NCI-H2081 (cell line): Measurements from ENCODE around the gene SETBP1.

Experiments used
- DNase-seq, 2 experiments: peaks; one replicate each; lab custom pipeline; 2025; lab: John Stamatoyannopoulos, UW

SETBP1 gene

DNA sequence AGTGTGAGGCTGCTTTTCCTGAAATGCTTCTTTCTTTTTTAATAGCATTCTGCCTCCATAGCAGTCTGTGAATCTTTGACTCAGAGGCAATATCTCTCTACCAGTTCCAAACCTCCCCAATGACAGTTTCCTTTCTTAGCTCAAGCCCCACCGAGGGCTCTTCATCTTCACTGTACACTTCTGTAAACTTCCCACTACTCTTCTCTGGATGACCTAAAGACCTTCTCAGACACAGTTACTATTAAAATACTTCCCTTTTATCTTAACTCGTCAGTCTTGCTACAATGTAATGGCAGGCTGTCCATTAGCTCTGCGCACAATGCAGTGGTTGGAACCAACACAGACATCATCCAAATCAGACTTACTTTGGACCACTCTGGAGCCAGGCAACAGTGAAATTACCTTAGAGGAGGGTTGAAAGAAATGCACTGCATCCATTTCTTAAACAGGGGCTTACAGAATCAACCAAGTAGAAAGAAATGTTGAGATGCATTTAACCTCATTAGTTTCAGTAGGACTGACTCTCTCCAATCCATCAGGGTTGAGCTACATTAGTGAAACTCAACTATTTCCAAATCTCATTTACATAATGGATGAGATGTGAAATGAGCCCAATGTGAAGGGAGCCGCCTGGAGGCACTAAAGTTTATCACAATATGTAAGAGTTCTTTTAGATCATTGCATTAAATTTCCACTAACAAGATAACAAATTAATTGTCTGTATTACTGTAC, 343.8 kb downstream of the SETBP1 start:
- DNase-seq, result no peak

DNA sequence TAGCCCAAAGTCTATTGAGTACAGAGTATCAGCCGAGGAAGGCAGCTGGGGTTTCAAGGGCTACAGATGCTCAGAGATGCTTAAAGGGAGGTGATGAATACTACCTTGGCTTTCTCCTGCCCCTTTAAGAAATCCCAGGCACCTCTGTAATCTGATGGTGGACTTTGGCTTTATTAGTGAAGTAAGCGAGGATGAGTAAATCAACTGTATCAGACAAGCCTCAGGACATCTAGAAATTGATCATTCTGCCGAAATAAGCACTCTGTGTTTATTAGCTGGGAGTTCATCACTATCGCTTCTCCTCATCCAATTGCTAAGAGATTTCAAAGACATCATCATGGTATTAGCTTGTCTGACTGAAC, 344.4 kb downstream of the SETBP1 start:
- DNase-seq, result no peak

DNA sequence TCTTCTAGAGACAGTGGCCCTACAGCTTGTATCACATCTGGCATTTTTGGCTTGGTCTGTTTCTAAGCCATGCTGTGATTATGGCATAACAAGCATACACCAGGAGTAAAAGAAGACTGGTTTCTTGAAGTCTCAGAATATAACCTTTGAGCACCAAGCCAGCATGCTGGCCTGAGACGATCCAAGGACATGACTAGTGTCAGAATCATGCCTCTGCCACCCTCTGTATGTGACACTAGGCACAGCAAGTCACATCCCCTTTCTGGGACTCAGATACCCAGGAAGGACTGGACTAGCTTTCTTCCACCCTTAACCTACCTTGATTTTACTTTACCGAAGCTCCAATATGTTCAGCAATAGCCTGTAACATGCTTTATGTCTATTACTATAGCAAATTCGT, 345.5 kb downstream of the SETBP1 start:
- DNase-seq, result no peak

DNA sequence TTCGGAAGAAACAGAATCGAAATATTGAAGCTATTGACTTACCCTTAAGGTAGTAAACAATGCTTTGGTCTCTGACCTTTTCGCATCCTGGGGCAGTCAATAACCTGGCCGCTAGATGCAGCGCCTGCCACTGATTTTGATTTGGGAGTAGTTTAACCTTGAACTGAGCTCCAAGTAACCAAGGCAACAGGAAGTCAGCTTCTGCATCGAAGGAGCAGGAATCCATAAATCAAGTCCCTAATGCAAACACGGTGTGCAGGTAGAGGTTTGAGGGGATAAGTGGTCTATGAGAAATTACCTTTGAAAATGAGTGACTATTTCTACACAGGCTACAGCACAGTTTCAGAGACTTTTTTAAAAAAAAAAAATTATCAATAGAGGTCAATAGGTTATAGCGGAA, 353.5 kb downstream of the SETBP1 start:
- no peak for DNase-seq

DNA sequence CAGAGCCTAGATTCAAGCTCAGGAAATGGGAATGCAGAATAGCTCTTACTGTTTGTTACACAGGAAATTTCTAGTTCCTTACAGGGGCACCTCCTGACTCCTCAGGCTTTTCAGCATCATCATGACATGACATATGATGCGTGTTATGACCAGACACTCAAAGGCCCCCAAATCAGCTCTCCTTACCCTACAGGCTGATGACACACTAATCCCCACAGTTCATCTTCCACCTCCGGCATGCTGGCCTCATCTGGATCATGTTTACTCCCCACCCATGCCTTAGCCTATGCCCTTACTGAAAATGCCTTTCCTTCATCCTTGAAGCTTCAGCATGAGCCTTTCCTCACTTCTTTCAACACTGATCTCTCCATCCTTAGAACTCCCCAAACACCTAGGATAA, 356.9 kb downstream of the SETBP1 start:
- DNase-seq, result no peak

DNA sequence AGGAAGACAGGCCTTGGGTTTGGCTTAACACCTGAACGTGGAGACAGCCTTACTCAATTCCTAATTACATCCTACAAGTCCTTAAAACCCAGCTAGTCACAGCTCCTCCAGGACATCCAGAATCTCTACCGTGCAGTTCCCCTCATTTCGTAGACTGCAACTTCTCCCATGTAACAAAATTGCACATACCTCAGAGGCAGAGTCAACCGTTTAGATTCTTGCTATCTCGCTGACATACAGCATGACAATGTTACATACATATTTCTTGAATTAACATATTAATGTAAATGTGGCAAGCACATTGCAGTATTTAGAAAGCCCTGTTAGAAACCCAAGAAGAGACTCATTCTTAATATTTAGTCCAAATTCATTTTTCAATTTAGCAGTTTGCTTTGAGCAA, 358.7 kb downstream of the SETBP1 start:
- no peak for DNase-seq

DNA sequence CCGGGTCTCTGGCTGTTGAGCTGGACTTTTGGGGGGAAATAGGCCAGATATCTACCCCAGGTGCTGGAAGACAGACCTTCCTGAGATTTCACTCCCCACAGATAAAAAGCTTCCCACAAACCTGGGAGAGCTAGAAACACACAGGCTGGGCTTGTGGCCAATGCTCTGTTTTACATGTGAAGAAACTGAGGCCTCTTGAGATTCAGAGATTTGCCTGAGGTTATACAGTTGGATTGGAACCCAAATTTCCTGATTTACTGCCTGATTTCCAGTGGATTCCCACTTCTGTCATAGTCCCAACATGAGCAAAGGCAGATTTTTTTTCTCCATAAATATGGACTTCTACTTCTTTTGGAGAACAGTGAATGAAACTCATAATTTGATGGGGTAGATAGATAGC, 360.2 kb downstream of the SETBP1 start:
- DNase-seq, result no peak

DNA sequence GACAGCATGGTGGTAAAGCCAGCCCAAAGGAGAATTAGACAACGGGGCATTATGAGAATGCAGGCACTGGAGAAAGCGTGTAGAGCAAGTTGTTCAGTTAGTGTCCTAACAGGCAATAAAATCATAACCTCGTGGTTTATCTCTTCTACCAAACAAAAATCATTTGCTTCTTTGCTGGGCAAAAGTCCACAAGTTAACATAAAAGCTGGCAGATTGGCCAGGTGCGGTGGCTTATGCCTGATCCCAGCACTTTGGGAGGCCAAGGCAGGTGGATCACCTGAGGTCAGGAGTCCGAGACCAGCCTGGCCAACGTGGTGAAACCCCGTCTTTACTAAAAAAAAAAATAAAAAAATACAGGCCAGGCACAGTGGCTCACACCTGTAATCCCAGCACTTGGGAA, 364.1 kb downstream of the SETBP1 start:
- DNase-seq, result no peak

DNA sequence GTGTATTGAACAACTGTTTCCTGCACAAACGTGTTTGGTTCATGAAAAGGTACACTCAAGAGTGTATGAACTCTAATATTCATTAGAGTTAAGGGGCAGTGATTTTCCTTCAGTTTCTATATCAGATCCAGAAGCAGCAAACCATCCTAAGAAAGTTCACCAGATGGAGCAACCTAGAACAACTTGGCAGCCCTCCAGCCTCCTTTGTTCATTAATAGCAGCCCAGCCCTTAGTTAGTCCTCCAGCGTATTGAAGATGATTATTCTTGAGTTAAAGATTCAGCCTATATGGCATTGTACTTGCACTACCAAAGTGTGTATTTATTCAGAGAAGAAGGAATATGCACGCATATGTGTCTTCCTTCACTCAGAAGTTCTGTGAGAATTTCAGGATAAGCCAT, 365.5 kb downstream of the SETBP1 start:
- DNase-seq, result no peak

DNA sequence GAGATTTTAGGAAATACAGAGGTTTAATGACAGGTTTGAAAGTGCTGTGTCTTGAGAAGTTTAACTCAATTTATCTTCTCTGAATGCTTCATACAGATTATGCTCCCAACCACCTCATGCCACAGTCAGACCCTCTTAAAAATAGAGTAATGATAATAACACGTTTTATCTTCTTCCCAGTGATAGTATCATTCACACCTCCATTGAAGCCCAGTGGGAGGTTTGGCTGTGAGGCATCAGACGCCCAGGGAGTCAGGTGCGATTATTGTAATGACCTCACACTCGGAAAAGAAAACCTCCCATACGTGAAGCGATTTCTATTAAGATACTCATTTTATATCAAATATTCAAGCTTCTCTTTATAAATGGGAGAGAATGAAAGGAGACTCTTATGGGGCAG, 366.3 kb downstream of the SETBP1 start:
- DNase-seq, result no peak

DNA sequence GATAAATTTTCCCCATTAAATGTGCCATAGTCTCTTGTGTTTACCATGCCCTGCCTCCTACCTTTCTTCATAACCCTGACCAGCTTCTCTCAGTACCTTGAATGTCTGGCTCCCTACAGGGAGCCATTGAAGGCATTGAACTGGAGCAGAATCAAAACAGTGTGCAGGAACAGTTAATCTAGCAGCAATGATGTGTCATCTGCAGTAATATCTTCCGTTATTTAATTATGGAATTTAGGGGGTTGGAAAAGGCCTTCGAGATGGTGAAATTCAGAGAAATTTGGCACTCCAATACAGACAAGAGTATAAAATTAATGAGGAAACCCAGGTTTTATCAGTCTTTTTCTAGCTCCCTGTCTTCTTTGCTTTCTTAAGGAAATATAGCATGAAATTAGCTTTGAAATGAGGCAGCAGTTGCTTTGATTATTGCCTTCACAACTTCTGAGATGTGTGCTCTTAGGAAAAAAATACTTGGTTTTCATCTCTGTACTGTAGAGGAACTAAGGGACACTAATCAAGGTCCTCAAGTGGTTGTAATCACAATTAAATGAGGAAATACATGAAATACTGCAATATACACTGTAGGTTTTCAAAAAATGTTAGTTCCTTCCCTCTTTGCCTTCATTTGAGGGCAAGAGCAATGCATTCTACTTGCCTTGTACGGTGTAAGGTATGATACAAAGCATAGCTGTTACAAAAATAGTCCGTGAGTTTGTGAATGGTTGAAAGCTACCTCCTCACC, 369.1 kb downstream of the SETBP1 start:
- DNase-seq, result no peak

DNA sequence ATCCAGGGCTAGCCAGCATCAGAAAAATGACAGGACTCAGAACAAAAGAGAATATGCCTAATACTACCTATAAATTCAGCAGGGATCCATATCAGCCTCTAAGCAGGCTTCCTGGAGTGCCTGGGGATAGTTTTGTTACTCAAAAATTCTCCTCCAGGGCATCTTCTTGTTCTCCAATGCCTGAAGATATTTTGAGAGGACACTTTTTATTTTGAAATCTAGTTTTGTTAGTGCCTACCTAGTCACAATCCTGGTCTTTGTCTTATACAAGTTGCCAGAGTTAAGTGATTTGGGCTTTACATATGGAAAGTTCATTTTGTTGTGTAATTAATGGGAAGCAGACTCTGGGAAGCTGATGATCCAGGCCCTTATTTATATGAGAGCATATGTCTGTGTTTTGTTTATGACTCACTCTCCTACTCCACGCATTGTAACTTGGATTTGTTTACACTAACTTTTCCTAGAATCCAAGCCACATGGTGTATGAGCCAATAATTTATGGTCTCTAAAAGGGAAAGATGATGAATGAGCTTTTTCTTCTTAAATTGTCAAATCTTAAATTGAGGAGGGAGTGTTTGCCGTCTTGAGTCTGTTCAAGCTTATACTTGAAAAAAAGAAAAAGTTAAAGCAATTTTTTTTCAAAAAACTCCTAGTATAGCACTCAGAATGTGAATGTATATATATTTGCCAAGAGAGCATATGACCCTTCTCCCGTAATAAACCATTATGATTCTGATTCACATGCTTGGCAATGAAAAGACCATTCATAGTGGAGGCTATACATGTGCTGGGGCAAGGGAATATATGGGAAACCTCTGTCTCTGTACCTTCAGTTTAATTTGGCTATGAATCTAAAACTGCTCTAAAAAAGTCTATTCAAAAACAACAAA, 370.3 kb downstream of the SETBP1 start:
- no peak for DNase-seq

DNA sequence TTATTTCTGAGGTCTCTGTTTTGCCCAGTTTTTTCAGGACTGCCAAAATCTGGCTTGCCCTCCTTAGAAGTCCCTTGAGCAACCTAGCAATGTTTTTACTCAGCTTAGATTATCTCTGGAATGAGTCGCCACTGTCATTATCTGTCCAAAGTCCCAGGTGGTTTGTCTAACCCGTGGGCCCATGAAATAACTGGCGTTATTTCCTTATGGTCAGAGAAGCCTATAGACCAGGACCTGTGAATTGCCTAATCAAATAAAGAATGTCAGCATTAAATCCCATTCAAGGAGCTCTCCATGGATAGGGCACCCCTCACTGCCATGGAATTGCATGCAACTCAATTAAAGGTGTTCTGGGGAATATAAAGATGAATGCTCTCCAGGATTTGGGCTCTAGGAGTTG, 373.9 kb downstream of the SETBP1 start:
- DNase-seq, result no peak

DNA sequence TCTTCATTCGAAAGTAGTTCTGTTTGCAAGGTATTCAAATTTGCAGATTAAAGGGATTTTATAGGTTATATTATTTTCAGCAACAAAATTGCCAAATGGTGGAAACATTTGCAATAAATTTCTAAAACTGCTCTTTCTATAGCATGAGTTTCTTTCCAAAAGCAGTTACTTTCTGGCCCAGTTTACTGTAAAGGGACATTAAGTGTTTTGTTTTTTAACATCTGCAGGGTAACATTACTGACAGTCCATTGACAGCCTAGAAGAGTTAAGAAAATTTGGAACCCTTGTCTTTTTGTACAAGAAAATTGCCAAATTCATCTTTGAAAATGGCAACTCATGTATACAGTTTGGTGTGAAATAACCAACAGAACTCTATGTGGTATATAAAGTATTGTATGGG, 375.1 kb downstream of the SETBP1 start:
- DNase-seq, result no peak

DNA sequence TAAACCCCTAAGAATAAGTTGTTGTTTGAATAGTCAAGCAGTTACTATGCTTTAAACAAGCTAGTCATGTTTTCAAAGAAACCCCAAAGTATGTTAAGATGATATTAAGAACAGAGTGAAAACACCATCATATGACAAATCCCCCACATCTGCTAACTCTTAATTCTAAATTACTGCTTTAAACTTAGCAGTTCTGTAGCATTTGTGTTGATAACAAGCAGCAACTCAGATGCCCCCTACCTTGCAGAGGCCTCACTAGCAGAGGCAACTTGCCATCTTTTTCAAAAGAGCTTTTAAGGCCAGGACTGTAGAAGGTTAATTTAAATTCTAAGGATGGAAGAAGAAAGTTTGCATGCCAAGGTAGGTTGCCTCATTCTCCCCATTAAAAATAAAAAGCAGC, 376.2 kb downstream of the SETBP1 start:
- no peak for DNase-seq

DNA sequence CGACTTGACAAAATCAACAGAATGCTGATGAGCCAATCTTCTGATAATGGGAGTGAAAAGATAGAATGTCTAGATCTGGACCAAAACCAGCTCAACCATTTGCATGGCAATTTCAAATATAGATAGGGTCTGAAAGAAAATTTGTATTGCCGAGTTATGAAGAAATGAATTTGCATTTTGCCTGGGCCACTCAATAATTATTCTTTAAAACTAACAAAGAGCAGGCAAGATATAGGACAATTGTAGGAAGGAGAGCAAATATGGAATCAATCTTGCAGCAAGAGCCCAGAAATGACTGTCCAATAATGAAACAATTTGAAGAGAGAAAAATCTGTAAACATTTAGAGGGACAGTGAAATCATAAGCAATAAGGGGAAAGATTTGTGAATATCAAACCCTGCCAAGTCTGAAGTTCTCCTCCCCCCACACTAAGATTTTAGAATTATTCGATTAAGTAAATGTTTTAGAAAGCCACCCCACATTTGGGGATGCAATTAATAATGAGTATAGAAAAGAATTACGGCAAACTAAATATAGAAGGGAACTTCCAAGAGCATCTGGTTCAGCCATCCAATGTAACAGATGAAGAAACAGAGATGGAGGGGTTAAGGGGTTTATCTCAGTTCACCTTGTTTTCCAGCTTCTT, 377.4 kb downstream of the SETBP1 start:
- no peak for DNase-seq

DNA sequence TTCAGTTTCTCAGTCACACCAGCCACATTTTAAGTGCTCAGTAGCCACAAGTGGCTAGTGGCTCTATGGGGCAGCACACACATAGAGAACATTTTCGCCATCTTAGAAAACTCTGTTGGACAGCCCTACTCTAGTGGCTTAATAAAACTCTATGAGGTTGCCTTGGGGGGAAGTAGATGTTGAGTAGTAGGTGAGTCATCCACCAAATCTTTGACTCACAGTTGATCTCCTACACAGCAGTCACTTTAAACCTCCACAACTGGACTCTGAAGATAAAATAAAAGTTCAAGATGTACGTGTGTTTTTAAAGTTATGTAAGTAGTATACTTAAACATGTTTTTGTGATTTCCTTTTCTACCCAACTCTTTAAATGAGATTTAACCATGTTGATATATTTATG, 379.0 kb downstream of the SETBP1 start:
- DNase-seq, result no peak

DNA sequence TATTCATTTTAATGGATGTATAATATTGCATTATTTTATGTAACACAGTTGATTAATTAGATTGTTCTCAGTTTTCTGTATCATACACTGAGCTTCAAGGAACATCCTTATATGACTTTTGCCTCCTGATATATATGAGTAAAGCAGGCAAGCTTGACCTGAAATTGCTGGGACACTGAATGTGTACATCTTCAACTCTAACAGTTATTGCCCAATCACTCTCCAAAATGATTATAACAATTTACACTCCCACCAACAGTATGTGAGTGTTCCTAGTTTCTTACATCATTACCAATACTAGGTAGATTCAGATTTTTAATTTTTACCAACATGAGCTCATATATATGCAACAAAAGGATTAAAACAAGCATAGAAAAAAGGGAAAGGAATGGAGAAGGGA, 379.4 kb downstream of the SETBP1 start:
- no peak for DNase-seq

DNA sequence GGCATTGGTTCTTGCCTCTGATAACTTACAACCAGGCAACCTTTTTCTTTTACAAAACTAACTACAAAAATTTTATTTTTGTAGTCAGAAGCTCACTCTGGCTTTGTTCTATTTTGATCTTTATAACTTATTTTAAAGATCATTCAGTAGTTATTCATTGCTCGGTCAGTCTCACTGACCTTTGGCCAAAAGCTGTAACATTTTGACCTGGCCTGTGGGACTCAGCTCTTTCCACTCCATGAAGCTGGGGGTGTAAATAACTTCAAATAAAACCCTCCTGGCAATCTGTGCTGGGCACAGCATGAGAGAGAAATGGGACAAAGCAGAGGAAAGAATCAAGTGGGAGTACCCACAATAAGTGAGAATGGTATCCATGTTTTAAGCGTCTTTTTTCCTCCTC, 380.7 kb downstream of the SETBP1 start:
- DNase-seq, result no peak

DNA sequence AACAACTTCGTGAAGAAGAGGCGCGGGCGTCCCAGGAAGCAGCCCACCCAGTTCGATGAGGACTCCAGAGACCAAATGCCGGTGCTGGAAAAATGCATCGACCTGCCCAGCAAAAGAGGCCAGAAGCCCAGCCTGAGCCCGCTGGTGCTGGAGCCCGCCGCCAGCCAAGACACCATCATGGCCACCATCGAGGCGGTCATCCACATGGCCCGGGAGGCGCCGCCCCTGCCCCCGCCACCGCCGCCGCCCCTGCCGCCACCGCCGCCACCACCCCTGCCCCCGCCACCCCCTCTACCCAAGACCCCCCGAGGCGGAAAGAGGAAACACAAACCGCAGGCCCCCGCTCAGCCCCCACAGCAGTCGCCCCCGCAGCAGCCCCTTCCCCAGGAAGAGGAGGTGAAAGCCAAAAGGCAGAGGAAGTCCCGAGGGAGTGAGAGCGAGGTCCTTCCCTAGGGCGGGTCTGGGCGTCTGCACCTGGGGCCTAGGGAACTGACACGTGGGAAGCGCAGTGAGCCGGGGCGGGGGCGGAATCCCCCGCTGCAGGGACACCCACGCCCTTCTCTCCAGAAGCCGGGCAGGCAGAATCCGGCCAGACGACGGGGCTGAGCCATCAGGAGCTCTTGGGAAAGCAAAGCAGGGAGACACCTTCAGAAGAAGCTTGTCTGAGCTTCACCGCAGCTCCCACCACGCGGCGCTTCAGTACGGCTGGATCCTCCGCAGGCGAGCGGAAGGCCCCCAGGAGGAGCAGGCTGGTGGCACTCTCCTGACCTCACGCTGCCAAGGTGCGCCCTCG, 382.8 kb downstream of the SETBP1 start:
- DNase-seq, result no peak

DNA sequence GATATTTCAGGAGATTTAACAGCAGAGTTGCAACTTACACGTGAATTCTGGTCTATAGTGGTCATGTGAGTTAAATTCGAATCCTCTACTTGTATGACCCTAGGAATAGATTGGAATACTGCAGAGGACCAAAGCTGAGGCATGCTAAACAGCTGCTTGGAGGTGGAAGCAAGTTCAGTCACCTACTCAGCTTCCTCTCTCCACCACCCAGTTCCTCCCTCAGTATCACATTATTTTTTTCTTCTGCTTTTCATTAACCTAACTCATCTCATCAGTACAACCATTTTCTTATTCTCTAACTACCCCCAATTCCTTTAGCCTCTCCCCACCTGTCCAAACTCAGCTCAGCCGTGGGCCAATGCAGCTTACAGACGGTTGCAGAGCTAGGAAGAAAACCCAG, 385.5 kb downstream of the SETBP1 start:
- DNase-seq, result no peak

DNA sequence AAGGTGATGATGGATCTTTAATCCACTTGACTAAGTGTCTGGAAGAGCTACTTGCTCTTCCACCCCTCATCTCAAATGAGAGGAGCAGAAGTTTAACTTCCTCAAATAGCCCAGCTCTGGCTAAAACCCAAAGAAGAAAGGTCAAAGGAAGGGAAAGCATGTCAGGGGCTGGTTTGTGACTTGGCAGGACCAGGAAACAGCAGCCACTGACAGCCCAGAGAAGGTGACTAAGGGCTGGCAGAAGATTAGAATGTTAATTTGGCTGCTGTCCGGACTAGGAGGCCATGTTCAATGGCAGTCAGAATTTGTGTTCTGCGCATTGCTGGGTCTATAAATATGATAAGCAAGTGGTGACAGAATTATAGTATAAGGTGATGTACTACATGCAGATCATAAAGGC, 386.2 kb downstream of the SETBP1 start:
- DNase-seq, result no peak
